ENCODE results near the gene CXCR1.

DNA sequence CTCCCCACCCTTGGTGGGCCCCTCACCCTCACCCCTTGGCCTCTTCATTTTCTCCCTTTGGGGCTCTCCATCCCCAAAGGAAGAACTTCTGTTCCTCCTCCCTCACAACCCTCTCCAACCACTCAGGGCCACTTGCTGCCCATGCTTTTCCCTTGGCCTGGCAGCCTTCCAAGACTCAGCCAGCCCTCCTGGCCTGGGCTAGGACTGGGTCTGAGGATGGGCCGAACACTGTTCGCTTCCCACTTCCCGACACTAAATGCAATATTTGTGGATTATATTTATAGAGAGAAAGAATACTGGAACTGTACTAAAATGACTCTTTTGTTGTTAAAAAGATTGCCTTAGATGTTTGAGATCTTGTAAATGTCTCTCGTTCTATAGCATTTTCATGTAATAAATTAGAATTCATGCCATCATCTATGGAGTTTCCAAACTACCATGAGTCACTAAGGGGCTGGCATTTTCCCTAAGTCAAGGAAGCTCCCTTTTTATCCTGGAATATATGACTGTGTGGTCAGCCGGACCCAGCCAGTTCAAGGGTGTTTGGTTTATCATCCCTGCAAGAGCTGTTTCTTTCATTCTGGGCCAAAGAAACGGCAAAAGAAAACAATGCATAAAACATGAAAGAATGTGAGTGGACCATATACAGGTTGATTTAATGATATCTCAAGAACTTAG is 37.2 kb downstream of the CXCR1 start:
- TF ChIP-seq EHMT2 (IDR thresholded peaks at IDR 0.05) (no peak), PHF8 (IDR thresholded peaks at IDR 0.05; ENCODE audit: borderline replicate concordance, low read length) (no peak), ZNF143 (CRISPR knock-in tag; IDR thresholded peaks at IDR 0.05) (no peak), JUNB (CRISPR knock-in tag; conservative IDR thresholded peaks at IDR 0.05) (no peak), DMBX1 (CRISPR knock-in tag; IDR thresholded peaks at IDR 0.05; ENCODE audit: borderline replicate concordance) (no peak), RAD51 (IDR thresholded peaks at IDR 0.05; ENCODE audit: borderline replicate concordance, low read depth) (no peak), AFF4 (CRISPR knock-in tag; IDR thresholded peaks at IDR 0.05) (no peak), SOX6 (IDR thresholded peaks at IDR 0.05) (no peak), CHD2 (IDR thresholded peaks at IDR 0.05; ENCODE audit: low read depth, low read length) (no peak), FOXP1 (CRISPR knock-in tag; IDR thresholded peaks at IDR 0.05) (no peak)
- TF ChIP-seq, protein P1, sequence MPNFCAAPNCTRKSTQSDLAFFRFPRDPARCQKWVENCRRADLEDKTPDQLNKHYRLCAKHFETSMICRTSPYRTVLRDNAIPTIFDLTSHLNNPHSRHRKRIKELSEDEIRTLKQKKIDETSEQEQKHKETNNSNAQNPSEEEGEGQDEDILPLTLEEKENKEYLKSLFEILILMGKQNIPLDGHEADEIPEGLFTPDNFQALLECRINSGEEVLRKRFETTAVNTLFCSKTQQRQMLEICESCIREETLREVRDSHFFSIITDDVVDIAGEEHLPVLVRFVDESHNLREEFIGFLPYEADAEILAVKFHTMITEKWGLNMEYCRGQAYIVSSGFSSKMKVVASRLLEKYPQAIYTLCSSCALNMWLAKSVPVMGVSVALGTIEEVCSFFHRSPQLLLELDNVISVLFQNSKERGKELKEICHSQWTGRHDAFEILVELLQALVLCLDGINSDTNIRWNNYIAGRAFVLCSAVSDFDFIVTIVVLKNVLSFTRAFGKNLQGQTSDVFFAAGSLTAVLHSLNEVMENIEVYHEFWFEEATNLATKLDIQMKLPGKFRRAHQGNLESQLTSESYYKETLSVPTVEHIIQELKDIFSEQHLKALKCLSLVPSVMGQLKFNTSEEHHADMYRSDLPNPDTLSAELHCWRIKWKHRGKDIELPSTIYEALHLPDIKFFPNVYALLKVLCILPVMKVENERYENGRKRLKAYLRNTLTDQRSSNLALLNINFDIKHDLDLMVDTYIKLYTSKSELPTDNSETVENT (CRISPR knock-in tag; IDR thresholded peaks at IDR 0.05), result no peak
- TF ChIP-seq, protein P2, sequence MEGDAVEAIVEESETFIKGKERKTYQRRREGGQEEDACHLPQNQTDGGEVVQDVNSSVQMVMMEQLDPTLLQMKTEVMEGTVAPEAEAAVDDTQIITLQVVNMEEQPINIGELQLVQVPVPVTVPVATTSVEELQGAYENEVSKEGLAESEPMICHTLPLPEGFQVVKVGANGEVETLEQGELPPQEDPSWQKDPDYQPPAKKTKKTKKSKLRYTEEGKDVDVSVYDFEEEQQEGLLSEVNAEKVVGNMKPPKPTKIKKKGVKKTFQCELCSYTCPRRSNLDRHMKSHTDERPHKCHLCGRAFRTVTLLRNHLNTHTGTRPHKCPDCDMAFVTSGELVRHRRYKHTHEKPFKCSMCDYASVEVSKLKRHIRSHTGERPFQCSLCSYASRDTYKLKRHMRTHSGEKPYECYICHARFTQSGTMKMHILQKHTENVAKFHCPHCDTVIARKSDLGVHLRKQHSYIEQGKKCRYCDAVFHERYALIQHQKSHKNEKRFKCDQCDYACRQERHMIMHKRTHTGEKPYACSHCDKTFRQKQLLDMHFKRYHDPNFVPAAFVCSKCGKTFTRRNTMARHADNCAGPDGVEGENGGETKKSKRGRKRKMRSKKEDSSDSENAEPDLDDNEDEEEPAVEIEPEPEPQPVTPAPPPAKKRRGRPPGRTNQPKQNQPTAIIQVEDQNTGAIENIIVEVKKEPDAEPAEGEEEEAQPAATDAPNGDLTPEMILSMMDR (IDR thresholded peaks at IDR 0.05 in 2 of 3, conservative IDR thresholded peaks at IDR 0.05 in 1 of 3; ENCODE audit: insufficient read depth in 2 of 3, low read depth in 1 of 3, low read length in 3 of 3), result no peak
